ENCODE results near the gene SLC6A3. TPM values are rescaled to one million over a fixed set of nuclear protein-coding genes. Genes with fewer than 3 reads are reported as not detected.

SLC6A3 gene
- total RNA-seq, 1 experiment from 2014 or later: 0.74 TPM

DNA sequence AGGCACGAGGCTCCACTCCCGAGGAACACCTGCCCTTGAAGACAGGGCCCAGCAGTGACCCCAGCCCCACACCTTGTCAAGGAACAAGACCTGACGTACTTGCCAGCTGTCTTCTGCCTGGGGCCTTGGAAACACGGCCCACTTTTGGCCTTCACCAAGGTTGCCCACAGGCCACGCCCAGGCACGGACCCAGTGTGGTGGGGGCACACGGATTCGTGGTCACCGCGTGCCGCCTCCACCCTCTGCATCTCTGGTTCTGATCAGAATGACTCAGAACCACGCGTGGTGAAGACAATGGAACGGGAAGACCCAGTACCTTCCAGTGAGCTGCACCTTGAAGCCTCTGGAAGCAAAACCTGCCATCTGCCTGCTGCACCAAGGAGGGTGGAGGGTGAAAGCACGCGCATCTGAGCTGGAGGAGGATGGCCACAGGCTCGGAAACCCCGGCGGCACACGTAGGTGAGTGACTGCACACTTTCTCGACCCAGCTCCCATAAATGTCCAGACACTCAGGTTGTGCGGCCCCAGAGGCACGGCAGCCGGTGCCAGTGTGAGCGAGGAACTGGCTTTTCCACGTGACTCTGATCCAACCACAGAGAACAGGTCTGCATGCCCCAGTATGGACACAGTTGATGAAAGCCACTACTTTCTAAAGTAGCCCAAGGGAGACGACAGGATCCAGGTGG lies 42.0 kb upstream of the SLC6A3 start (continued):
- TF ChIP-seq, protein P1, sequence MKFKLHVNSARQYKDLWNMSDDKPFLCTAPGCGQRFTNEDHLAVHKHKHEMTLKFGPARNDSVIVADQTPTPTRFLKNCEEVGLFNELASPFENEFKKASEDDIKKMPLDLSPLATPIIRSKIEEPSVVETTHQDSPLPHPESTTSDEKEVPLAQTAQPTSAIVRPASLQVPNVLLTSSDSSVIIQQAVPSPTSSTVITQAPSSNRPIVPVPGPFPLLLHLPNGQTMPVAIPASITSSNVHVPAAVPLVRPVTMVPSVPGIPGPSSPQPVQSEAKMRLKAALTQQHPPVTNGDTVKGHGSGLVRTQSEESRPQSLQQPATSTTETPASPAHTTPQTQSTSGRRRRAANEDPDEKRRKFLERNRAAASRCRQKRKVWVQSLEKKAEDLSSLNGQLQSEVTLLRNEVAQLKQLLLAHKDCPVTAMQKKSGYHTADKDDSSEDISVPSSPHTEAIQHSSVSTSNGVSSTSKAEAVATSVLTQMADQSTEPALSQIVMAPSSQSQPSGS (CRISPR knock-in tag; IDR thresholded peaks at IDR 0.05; ENCODE audit: borderline replicate concordance, low read depth): no peak
- TF ChIP-seq NR1H2 (CRISPR knock-in tag; IDR thresholded peaks at IDR 0.05) (no peak), ZNF317 (CRISPR knock-in tag; IDR thresholded peaks at IDR 0.05; ENCODE audit: borderline replicate concordance, low read depth) (no peak), OVOL2 (CRISPR knock-in tag; IDR thresholded peaks at IDR 0.05; ENCODE audit: borderline replicate concordance) (no peak)

GRCh38 chr5:1486271-1486670 lies 41.0 kb upstream of the SLC6A3 start:
- Mint-ChIP-seq H3K4me1 (no peaks in the 10 kb centered on the region), H3K27ac (no peak overlapping the region), H3K9me3 (no peaks in the 10 kb centered on the region), H3K27me3 (ENCODE audit: low read depth) (no peaks in the 10 kb centered on the region), H3K4me3 (no peak overlapping the region), H3K36me3 (peaks cover 55% of the 10 kb centered on the region)
- ChIA-PET POLR2A (no interaction called here), CTCF (interaction anchor here (1.4 kb wide), 1 partner anchor 157 kb away, joined by 3 read pairs; no protein-coding TSS in a partner anchor)
- DNase-seq (ENCODE audit: low spot score) (no peak), ATAC-seq (no peak)
- no peak for TF ChIP-seq RELA (CRISPR knock-in tag; IDR thresholded peaks at IDR 0.05; ENCODE audit: borderline replicate concordance)
- TF ChIP-seq FOXK1 (CRISPR knock-in tag; IDR thresholded peaks at IDR 0.05): no peak
- TF ChIP-seq RORB (CRISPR knock-in tag; IDR thresholded peaks at IDR 0.05): no peak
- TF ChIP-seq AFF4 (CRISPR knock-in tag; IDR thresholded peaks at IDR 0.05; ENCODE audit: borderline replicate concordance): no peak
- TF ChIP-seq CREB1 (CRISPR knock-in tag; IDR thresholded peaks at IDR 0.05): no peak
- TF ChIP-seq, protein P2, sequence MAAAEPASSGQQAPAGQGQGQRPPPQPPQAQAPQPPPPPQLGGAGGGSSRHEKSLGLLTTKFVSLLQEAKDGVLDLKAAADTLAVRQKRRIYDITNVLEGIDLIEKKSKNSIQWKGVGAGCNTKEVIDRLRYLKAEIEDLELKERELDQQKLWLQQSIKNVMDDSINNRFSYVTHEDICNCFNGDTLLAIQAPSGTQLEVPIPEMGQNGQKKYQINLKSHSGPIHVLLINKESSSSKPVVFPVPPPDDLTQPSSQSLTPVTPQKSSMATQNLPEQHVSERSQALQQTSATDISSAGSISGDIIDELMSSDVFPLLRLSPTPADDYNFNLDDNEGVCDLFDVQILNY (CRISPR knock-in tag; IDR thresholded peaks at IDR 0.05): no peak
- no peak for TF ChIP-seq CDX4 (CRISPR knock-in tag; IDR thresholded peaks at IDR 0.05; ENCODE audit: borderline replicate concordance)
- no peak for TF ChIP-seq ARID4B (CRISPR knock-in tag; IDR thresholded peaks at IDR 0.05; ENCODE audit: borderline replicate concordance)
- TF ChIP-seq ZMAT4 (CRISPR knock-in tag; IDR thresholded peaks at IDR 0.05): no peak
- no peak for TF ChIP-seq TCF7 (CRISPR knock-in tag; IDR thresholded peaks at IDR 0.05; ENCODE audit: low read depth)
- TF ChIP-seq, protein P3, sequence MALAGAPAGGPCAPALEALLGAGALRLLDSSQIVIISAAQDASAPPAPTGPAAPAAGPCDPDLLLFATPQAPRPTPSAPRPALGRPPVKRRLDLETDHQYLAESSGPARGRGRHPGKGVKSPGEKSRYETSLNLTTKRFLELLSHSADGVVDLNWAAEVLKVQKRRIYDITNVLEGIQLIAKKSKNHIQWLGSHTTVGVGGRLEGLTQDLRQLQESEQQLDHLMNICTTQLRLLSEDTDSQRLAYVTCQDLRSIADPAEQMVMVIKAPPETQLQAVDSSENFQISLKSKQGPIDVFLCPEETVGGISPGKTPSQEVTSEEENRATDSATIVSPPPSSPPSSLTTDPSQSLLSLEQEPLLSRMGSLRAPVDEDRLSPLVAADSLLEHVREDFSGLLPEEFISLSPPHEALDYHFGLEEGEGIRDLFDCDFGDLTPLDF (CRISPR knock-in tag; IDR thresholded peaks at IDR 0.05): no peak
- TF ChIP-seq, protein P4, sequence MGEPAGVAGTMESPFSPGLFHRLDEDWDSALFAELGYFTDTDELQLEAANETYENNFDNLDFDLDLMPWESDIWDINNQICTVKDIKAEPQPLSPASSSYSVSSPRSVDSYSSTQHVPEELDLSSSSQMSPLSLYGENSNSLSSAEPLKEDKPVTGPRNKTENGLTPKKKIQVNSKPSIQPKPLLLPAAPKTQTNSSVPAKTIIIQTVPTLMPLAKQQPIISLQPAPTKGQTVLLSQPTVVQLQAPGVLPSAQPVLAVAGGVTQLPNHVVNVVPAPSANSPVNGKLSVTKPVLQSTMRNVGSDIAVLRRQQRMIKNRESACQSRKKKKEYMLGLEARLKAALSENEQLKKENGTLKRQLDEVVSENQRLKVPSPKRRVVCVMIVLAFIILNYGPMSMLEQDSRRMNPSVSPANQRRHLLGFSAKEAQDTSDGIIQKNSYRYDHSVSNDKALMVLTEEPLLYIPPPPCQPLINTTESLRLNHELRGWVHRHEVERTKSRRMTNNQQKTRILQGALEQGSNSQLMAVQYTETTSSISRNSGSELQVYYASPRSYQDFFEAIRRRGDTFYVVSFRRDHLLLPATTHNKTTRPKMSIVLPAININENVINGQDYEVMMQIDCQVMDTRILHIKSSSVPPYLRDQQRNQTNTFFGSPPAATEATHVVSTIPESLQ (CRISPR knock-in tag; IDR thresholded peaks at IDR 0.05): no peak
- no peak for TF ChIP-seq EMX1 (CRISPR knock-in tag; IDR thresholded peaks at IDR 0.05)
- no peak for TF ChIP-seq USF1 (CRISPR knock-in tag; IDR thresholded peaks at IDR 0.05)
- no peak for TF ChIP-seq ZNF219 (CRISPR knock-in tag; IDR thresholded peaks at IDR 0.05; ENCODE audit: borderline replicate concordance)
